Left renal cortex interstitium (tissue), 4 donors: ENCODE measurements around the gene FOXD1. TPM values are rescaled to one million over a fixed set of nuclear protein-coding genes. Genes with fewer than 3 reads are reported as not detected.
"Not testable (repeated sequence)": the region's sequence is repeated elsewhere in the genome, so short reads cannot be mapped to it uniquely, and the experiment has no call there.

Source experiments
- DNase-seq, 4 donors: peaks; one replicate each; pipeline ENCODE4 v3.0.0-alpha.2; 2013; ENCODE audit warnings: low read depth in 4 of 4, low spot score in 2 of 4, missing footprints in 1 of 4
- polyA plus RNA-seq, 4 donors: library from polyadenylated mRNA; unstranded; fragments of 120-200 nt; gene quantifications; one replicate each; pipeline ENCODE4 v1.2.1, GENCODE V29; 2013; ENCODE audit not compliant: insufficient read length in 4 of 4

The FOXD1 gene
- 10 to 100 TPM in 3 of 4 donors, 1 to 10 TPM in 1; 7.9 to 23.6 (median 15.2) TPM for polyA plus RNA-seq

- peak in 2 of 4 donors; percentile 90 for DNase-seq
These were observed at the start of gene FOXD1 for GRCh38 chr5:73448463-73449136. TSS of gene FOXD1 (minus strand) at chr5:73448777. CDS start at chr5:73448362, 415 bp downstream.

DNA sequence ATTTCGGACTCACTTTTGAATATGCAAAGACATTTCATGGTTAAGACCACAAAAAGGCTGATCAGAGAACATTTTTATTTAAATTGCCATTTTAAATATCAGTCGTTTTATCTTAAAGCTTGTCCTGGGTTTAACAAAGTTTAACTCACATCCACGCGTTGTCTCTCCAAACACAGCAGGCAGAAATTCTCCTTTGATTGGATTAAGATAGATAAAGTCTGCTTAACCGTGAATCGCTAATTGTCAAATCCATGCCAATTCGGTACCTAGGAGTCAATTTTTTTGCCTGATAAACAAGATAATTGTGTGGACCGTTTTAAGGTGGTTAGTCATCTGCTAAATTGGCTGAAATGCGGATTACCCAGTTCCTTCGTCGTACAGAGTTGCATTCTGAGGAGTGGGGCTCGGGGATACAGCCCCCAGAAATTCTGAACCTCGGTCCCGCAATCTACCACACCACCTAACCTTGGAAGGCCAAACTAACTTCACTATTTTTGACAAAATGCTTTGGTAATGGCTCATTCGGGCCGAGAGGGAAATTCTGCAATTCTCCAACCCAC, 49.0 kb upstream of the FOXD1 start:
- peak in 2 of 4 donors; percentile 11 to 62 for DNase-seq

- DNase-seq: peak in 2 of 4 donors; percentile 32 to 51
These were observed 48.4 kb upstream of the FOXD1 start for GRCh38 chr5:73496984-73497457.

DNA sequence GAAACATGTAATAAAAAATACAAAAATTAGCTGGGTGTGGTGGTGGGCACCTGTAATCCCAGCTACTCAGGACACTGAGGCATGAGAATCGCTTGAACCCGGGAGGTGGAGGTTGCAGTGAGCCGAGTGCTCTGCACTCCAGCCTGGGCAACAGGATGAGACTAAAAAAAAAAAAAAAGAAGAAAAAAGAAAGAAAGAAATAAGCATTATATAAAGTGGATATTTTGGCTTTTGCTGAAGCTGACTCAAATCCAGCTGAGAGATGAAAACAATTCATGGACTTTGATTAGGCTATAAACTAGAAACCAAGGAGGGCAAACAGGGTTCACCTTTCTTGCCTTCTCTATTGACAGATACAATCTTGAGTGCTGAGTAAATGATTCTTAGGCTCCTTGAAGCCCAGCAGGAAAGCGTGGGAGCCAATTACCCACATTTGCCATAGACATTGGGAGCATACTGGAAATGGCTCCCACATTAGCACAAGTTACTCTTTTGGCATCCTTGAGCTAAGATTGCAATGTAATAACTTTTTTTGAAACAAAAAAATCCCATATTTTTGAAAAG, 47.3 kb upstream of the FOXD1 start:
- no peak for DNase-seq

DNA sequence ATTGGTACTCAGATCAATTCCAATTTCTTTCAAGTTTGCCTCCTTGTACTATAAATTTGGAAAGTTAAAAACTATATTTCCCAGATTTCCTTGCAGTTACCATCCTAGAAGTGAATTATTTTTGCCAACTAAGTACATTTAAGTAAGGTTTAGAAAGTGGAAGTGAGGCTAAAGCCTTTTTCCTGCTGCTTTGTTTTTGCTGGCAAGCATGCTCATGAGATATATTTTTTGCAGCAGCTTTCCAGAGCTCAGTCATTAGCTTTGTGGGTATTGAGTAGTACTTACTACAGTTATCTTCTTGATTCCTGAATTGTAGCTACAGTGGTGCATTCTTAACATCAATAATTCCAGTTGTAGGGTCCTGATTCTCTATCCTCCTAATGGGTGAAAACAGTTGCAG, 46.1 kb upstream of the FOXD1 start:
- no peak for DNase-seq

DNA sequence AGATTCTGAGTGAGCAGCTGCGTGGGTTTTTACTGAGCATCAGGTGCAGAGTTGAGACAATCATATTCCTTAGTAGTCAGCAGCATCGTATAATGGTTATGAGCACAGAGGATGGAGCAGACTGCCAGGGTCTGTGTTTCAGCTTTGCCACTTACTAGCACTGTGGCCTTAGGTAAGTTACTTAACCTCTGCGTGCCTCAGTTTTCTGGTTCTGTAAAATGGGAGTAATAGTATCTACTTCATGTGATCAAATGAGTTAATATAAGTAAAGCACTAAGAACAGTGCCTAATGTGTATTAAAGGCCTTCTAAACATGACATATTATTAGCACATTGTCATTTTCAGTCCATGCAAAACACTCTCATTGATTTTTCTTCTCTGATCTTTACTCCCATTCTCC, 44.8 kb upstream of the FOXD1 start:
- DNase-seq: no peak

DNA sequence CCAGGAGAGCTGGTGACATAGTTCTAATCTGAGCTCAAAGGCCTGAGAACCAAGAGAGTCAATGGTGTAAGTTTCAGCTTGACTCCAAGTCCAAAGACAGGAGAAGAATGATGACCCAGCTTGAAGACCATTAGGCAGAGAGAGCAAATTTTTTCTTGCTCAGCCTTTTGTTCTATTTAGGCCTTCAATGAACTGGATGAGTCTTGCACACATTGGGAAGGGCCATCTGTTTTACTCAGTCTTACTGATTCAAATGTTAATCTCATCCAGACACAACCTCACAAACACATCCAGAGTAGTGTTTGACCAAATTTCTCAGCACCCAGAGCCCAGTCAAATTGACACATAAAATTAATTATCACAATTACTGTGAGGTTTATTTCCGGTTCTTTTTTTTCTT, 42.6 kb upstream of the FOXD1 start:
- no peak for DNase-seq

GRCh38 chr5:73490088-73490487, 41.5 kb upstream of the FOXD1 start:
- no peak for DNase-seq

- no peak for DNase-seq
These were observed 40.2 kb upstream of the FOXD1 start for GRCh38 chr5:73488806-73489205.

DNA sequence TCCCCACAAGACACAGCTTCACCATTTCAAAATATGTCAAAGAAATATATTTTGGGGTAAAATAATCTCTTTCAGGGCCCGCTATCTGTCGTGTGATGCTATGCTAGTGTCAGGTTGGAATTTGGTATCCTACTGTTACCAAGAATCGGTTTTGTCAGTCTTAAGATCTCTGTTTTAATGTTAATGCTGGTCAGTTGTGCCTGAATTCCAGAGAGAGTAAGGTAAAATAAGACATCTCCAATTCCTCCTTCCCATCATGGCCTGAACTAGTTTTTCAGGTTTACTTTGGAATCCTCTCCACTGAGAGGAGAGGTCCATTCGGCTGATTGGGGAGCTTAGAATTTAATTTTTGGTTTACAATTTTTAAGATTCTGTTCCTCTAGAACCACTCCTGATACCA, 39.2 kb upstream of the FOXD1 start:
- DNase-seq: no peak

- DNase-seq: not testable (repeated sequence)
These were observed 38.7 kb upstream of the FOXD1 start for GRCh38 chr5:73487257-73487656.

GRCh38 chr5:73486119-73486899, 37.7 kb upstream of the FOXD1 start:
- DNase-seq: no peak

GRCh38 chr5:73485715-73486114, 37.1 kb upstream of the FOXD1 start:
- DNase-seq: no peak

- DNase-seq: no peak
These were observed 35.9 kb upstream of the FOXD1 start for GRCh38 chr5:73484511-73484910.

DNA sequence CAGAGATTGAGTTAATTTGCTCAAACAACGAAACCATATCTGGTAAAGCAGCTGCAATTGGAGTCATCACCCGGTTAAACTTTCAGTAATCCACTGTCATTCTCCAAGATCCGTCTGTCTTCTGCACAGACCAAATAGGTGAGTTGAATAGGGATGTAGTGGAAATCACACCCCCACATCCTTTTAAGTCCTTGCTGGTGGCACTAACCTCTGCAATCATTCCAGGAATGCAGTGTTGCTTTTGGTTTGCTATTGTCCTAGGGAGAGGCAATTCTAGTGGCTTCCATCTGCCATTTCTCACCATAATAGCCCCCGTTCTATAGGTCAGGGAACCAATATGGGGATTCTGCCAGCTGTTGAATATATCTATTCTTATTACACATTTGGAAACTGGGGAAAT, 35.1 kb upstream of the FOXD1 start:
- no peak for DNase-seq

DNA sequence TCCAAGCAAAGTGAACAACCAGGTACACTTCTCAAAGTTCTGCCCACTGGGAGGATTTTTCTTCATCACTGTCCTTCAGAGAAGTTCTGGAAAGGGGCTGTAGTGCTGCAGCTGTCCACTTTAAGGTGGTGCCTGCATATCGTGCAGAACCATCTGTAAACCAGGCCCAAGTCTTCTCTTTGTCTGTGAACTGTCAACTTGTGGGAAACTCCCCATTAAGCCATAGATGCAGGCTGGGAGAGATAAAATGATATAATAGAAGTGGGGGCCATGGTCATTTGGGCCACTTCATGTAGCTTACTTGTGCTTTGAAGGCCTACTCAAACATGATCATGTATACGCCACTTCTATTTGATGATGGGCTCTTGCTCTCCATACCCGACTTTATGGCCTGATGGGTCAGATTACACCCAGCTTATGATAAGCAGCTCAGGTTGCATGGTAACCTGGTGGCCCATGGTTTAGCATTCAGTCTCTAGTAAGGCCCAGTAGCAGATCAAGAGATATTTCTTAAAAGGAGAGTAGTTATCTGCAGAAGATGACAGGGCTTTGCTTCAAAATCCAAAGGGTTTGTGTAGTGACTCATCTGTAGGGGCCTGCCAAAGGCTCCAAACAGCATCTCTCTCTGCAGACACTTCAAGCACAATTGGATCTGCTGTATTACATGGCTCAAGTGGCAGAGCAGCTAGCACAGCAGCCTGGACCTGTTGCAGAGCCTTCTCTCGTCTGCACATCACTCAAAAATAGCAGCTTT, 34.0 kb upstream of the FOXD1 start:
- DNase-seq: no peak

DNA sequence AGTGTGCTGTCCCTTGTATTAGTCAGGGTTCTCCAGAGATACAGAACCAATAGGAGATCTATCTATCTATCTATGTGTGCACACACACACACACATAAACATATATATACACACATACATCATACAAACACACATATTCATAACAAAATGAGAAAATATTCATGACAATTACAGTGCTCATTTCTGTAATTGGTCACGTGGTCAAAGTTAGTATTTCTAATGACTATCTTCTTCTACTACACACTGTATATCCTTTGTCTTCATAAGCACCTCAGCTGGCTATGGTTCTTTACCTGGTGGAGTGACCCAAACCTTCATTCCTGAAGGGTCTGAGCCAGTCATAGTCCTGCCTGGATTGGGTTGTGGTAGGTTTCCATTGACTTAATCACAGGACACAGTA, 31.9 kb upstream of the FOXD1 start:
- no peak for DNase-seq

- DNase-seq: no peak
These were observed 23.5 kb upstream of the FOXD1 start for GRCh38 chr5:73472116-73472515.

GRCh38 chr5:73471654-73472053, 23.1 kb upstream of the FOXD1 start:
- DNase-seq: no peak

GRCh38 chr5:73469878-73470277, 21.3 kb upstream of the FOXD1 start:
- DNase-seq: no peak

GRCh38 chr5:73468638-73469037, 20.1 kb upstream of the FOXD1 start:
- not testable (repeated sequence) for DNase-seq
